A673 (cell line): ENCODE measurements around the gene TNFSF15.

Experiments
- CTCF ChIP-seq: fragments of 300-800, 200-600 bp; sonication (generic); conservative IDR thresholded peaks from 2 replicates; pipeline ENCODE4 v1.5.1; 2017; ENCODE audit warnings: low read depth, mild to moderate bottlenecking, antibody characterized with exemption, low read length, moderate library complexity, mixed read lengths
- EZH2 ChIP-seq: fragments of 200-600 bp; sonication (generic); IDR thresholded peaks from 2 replicates; pipeline ENCODE4 v1.6.1; 2017; ENCODE audit warnings: borderline replicate concordance, low read depth, mild to moderate bottlenecking, mixed read lengths, antibody characterized with exemption, low read length; ENCODE audit not compliant: poor library complexity, severe bottlenecking

GRCh38 chr9:114806526-114806900 is 674 bp upstream of the TNFSF15 start:
- no peak for TF ChIP-seq CTCF
- TF ChIP-seq EZH2, result no peak
